ENCODE results near the gene HOXD11.

The HOXD11 gene

DNA sequence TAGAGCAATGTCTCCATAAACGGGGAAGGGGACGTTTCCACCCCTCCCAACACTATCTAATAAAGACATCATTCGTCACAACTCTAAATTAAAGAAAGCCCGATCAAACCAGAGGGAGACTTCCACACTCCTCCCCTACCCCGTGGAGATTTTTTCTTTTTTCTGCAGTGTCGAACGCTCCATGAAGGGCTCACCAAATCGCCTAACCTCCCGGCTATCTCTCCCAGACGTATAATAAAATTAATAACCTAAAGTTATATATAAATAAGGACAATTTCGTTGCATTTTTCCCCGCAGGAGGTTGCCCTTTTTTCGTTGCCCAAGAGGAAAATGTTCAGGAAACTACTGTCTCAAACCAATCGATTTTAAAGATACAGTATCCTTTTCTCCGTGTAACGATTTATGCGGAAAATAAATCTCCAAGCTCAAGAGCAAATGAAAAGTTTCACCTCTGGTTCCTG is 25.7 kb upstream of the HOXD11 start:
- DNase-seq (ENCODE audit: low read depth in 1 of 2, low spot score in 1 of 2), result no peak

DNA sequence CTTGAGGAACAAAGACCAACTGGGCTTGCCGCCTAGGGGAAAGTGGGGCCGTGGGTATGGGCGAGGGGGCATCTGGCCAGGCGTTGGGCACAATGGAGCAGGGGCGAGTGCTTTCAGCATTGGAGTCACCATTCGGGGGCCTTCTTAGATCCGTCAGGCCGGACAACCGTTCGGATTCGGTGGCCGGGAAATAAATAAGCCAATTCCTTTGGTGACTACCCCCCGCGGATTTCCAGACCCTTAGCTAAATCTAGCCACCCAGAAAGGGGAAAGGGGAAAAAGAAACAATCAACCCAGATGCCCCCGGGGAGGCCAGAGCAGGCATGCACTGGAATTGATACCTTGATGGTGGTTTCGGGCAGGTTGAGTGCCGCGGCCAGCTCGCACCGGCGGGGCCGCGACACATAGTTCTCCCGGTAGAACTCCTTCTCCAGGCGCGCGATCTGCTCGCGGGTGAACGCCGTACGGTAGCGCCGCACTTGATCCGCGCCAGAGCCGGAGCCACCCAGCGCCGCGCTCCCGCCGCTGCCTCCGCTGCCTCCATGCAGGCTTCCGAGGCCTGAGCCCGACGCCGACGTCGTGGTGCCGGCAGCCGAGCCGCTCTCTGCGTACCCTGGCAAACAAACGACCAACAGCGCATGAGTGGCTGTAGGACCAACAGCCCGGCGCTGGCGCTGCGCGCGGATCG is 25.1 kb upstream of the HOXD11 start:
- DNase-seq (ENCODE audit: low read depth in 1 of 2, low spot score in 1 of 2), result no peak

DNA sequence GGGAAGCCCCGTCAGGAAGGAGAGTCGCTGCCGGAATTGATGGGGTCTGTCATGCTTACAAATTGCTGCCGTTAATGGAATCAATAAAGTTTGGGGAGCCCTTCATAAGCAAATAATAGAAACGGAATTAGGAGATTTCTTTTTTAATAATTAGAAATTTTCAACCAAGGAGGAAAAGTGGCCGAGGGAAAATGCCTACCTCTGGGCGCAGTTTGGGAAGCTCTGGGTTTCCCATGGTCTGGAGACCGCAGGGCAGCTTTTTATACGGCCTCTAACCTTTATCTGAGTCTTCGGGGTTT is 24.6 kb upstream of the HOXD11 start:
- DNase-seq (ENCODE audit: low read depth in 1 of 2, low spot score in 1 of 2), result no peak

DNA sequence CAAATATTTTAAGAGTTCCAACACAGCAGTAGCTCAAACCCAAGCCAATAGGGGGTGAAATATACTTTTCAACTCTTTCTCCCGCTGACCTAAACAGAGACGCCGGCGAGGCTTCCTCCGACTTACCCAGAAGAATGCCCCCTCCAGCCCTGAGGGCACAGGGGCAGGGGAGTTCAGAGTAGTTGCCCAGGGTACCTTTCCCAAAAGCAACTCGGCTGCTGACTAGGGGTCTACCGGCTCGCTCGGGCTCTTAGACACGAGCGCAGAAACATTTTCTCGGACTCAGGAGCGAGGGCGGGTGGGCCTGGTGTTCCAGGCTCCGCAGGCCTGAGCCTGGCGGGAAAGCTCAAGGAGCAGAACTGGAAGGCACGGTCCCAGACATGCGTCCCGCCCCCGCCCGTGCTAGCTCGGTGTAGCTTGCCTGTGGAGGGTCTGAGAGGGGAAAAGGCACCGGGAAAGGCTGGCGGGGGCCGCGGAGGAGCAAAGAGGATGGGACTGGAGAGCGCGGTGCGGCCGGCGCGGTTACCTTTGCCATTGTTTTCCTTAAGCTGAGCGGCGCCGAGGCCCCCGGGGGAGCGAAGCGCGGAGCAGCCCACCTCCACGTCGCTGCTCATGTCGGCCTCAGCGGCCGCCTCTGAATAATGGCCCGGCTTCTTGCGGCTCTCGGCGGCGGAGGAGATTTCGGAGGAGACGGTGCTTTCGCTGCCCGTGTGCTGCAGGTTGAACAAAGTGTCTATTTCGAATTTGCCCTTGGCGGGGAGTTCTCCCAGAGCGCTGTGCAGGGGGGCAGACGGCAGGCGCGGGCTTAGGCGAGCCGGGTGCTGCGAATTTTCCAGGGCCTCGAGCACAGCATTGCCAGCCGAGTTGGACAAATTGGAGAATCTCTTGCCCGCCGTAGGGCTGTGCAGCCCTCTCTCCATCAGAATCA is 24.0 kb upstream of the HOXD11 start:
- DNase-seq (ENCODE audit: low read depth in 1 of 2, low spot score in 1 of 2), result no peak

DNA sequence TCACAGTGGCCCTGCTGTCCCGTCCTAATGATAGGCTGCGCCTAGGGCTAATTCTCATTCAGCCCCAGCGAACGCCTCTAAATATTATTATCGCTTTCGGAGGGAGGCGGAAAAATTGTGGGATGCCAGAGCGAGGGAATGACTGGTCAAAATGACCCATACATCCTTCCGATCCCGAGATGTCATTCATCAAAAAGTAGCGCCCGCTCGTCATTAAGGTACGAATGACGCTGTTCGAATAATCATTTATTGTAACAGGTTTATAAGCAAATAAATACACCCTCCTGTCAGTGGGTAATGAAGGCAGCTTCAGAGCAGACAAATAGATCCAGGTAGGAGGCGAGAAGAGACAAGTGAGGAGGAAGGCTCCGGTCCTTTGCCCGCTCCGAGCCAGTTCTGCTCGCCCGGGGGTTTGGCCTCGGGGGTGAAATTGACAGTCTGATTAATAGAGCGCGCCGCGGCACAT is 23.3 kb upstream of the HOXD11 start, which contains the start of gene EVX2:
Gene EVX2 (minus strand): TSS at position 167 of the 466 bp plus-strand sequence. CDS start 186 bp downstream, outside the sequence.
- no peak for DNase-seq (ENCODE audit: low read depth in 1 of 2, low spot score in 1 of 2)

DNA sequence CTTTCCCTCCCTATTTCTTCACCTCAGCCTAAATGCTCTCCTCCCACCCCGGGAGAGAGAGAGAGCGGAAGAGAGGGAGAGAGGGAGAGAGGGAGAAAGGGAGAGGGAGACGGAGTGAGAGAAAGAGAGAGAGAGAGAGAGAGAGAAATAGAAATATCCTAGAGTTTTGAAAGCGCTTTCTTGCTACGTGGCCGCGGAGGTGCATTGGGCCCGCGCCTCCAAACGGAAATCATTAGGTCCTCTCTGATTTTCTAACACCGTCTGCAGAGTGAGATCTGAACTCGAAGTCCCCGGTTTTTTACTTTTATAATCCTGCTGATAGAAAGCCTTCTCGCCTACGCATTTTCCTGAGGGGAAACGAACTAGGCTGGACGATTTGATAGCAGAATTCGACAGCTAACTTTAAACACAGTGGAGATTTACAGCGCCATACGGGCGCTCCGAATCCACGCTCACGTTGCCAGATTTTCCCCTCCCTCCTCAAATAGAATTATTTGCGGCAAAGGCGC is 22.4 kb upstream of the HOXD11 start:
- no peak for DNase-seq (ENCODE audit: low read depth in 1 of 2, low spot score in 1 of 2)

DNA sequence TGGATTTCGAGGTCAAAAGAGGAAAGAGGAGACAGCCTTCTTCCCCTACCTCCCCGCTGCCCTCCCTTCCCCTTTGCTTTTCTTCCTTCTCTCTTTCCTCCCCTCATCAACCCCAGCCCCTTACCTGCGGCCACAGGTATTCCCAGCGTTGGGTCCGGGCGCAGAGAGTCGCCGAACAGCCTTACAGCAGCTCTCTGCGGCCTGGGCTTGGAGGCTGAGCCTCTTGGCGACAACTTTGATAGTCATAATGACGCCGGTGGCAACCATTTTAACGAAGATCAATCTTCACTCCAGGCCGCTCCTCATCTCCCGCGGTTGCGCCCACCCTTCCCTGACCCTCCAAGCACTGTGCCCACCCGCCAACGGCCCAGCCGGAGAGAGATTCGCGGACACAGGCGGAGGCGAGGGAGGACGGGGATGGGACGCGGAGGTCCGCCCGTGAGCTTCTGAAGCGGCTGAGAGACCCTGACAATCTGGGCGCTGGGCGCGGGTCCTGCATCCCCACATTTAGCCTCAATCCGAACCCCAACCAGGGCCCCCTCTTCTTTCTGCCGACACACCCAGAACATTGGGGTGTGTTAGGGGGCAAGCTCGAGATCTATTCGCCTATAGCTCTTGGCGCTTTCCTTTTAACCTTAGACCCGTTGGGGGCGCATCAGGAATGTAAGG is 21.8 kb upstream of the HOXD11 start:
- no peak for DNase-seq (ENCODE audit: low read depth in 1 of 2, low spot score in 1 of 2)

DNA sequence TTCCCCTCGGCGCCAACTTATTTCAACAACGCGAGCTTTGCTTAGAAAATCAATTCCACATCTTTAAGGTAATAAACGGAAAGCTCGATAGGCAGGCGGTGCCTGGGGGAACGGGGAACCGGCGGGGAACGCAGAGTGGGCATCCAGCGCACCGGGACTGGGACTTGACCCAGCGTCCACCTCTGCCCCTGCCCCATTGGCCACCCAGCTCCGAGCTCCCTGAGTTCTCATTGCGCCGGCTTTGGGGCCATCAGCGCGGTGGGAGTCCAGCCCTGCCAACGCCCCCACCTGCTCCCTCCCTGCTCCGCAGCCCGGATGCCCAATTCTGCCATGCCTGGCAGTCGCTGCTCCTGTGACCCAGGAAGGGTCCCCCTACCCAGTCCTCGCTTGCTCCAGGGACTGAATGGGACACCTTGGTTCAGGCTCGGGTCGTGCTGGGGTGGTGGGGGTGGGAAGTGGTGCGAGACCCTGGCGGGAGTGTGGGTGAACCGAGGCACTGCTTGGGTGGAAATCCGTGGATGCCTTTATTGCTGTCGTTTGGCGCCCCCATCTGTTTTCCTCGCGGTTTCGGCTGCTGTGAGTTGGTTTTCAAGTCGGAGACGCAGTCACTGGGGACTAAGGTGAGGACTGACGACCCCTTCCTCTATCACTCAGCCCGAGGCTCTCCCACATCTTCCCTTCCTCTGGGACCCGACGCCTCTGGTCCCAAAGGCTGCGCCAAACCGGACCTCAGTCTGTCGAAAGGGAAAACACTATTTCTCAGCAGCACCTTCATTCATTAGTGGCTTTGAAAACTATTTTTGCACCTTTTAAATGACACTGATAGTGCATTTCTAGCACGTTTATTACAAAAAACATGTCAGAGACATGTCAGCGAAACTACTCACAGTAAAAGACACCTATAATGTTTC is 21.0 kb upstream of the HOXD11 start:
- DNase-seq (ENCODE audit: low read depth in 1 of 2, low spot score in 1 of 2), result no peak

DNA sequence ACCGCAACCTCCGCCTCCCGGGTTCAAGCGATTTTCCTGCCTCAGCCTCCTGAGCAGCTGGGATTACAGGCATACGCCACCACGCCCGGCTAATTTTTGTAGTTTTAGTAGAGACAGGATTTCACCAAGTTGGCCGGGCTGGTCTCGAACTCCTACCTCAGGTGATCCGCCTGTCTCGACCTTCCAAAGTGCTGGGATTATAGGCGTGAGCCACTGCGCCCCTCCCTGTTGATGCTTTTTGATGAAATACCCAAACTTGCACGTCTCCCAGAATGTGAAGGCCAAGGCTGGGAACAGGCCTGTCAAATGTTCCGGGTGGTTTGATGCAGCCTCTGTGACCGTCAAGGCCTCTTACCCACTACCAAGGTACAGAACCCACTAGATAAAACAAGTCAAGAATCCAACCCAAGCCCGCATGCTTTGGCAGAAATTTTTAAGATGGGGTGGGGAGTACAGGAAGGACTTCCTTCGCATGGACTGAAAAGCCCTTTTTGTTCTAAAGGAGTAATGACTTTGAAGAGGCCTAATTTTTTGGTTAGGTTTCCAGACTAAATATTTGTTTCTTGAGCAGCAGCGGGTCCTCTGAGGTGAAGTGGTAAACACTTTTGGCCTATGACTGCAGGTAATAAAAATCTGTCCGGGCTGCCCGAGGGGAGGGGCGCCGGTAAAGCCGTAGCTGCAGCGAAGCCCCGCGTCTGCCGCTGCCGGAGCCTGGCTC is 19.6 kb upstream of the HOXD11 start:
- DNase-seq (ENCODE audit: low read depth in 1 of 2, low spot score in 1 of 2), result no peak

DNA sequence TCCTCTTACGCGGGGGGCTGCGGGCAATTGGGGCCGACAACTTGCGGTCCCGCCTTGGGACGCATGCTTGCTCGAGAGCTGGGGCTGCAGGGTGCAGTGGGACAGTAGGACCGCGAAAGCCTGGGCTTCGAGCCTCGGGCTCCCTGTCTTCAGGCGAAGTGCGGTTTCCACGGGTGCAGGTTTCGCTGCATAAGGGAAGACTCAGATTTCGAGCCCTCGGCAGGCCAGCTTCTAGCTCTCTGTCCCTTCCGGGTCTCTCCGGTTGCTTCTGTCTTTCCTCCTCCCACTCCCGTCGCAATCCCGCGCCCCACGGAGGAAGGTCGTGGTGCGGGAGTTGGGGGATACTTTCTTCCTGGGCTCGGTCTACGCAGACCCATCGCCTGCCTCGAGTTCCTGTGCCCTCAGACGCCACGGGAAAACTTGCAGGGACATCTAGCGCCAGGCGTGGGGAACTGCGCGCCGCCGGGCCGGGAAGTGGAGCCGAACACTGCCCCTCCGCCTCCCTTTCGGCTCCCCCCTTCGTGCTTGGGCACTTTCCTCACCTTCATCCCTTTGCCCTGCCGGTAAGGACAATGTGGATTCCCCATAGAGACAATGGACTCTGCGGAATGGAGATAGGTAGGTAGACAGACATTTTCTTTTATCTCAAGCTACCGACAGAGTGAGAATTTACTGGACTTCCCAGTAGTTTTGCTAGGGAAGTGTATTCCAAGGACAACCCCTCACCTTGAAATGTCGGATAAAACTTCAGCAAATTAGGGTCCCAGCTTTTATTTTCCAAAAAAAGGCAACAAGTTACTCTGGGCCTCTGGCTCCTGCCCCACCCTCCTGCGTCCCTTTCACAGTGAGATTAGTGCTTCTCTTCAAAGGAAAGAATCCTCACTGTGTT is 18.8 kb upstream of the HOXD11 start:
- DNase-seq (ENCODE audit: low read depth in 1 of 2, low spot score in 1 of 2), result no peak

DNA sequence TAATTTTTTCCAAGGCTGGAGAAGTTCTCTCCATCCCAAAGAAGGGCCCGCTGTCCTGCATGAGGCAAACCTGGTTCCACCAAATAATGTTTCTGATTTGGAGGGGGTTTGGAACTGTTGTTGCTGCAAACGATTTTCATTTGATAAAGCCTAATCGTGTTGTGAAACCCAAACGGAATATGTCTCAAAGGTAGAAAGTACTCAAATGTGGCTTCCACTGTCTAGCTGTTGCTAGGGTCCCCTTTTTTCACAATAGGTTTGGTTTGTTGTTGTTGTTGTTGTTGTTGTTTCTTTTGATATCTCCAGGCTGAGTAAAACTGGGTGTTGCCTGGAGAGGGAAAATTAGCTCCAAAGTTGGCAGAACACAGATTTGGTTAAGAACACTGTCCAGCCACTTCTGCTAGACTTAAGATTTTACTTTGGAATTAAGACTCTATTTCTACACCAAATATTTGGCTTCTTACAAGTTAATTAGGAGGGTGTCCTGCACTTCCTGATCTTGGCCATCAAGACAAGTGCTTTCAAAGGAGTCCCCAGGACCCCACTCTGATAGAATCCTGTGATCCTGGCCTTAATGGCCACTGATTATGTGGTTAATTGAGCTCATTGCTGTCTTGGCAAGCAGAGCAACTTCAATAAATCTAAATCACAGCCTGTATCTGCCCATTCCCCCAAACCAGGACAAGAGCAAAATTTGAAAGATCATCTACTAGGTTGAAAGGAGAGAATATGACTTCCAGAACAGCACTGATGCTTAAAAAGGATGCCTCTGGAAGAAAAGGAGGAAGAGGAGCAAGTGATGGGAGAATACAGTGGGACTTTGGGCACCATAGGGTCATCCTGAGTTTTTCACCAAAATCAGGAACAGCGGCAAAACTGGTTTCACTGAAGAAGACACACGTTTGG is 17.9 kb upstream of the HOXD11 start:
- no peak for DNase-seq (ENCODE audit: low read depth in 1 of 2, low spot score in 1 of 2)

DNA sequence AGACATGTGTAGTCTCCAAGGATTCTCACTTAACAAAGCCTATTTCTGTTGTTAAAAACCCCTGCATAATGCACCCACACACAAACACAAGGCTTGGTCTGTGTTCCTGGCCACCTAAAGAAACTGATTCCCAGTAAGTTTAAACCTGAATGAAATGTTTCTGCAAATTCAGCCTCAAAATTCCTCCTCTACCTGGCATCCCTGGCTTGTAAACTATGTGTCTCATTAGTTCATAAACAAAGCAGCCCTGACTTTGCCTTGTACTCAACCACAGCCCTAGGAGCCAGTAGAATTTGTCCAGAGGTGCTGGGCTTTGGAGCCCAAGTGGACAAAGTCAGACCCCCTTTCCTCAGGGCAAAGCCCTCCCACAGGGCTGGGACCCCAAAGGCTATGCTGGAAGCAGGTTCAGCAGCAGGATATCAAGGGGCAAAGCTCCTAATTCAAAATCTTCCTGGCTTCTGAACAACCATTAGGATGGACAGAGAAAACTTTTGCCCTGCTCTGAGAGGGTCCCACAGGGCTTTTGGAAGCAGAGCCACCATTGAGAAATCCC is 17.2 kb upstream of the HOXD11 start:
- no peak for DNase-seq (ENCODE audit: low read depth in 1 of 2, low spot score in 1 of 2)

DNA sequence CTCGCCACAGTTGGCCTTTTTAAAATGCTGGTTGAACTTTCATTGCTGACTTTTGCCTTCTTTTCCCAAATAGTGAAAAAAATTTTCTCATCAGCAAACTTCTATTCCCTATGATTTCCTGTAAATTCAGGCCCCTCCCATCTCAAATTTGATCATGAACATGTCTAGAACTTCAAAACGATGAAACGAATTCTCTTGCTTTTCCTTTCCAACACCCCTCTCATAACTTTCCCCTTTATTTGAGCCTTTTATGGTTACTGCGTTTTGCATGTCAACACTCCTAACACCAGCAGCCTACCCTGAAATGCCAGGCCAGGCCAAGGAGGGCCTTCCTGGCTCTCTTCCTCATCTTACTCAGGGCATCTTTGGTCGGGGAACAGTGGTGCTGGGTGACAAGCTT is 16.2 kb upstream of the HOXD11 start:
- DNase-seq (ENCODE audit: low read depth in 1 of 2, low spot score in 1 of 2), result no peak

DNA sequence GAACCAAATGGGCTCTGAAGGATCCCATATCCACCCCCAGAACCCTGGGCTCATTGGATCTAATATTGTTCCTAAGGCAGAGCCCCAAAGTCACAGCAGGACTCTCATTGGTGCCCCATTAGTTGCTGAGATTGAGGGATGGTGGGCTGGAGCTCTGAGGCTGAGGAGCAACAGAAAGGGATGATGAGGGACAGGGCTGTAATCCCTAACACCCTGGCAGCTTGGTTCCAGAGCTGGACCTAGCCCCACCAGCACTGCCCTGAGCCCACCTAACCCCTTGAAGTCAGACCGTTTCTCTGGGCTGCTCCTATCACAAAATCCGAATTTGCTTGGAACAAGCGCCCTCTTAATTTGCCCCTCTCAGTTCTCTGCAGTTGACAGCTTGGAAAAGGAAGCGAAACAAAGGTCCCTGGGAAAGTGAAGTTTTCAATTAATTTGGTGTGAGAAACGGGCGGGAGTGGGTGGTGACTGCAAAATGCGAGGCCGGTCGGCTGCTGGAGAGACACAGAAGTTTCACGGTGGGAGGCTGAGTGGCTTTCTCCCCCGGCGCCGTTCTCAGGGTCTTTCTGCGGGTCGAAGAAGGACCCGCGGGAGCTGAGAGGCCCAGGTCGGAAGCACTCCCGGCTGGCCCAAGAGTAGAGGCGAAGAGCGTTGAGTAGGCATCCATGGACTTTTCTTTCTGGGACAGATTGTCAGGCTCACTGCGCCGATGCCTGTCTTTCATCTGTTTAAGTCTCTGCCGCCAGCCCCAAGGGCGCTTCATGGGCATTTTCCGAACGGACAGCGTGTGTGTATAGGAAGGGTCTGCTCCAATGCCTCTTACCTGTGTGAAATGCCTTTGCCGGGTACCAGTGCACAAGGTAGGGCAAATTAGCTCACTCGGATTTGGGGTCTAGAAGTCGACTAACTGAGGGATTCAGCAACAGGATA is 15.5 kb upstream of the HOXD11 start:
- no peak for DNase-seq (ENCODE audit: low read depth in 1 of 2, low spot score in 1 of 2)

DNA sequence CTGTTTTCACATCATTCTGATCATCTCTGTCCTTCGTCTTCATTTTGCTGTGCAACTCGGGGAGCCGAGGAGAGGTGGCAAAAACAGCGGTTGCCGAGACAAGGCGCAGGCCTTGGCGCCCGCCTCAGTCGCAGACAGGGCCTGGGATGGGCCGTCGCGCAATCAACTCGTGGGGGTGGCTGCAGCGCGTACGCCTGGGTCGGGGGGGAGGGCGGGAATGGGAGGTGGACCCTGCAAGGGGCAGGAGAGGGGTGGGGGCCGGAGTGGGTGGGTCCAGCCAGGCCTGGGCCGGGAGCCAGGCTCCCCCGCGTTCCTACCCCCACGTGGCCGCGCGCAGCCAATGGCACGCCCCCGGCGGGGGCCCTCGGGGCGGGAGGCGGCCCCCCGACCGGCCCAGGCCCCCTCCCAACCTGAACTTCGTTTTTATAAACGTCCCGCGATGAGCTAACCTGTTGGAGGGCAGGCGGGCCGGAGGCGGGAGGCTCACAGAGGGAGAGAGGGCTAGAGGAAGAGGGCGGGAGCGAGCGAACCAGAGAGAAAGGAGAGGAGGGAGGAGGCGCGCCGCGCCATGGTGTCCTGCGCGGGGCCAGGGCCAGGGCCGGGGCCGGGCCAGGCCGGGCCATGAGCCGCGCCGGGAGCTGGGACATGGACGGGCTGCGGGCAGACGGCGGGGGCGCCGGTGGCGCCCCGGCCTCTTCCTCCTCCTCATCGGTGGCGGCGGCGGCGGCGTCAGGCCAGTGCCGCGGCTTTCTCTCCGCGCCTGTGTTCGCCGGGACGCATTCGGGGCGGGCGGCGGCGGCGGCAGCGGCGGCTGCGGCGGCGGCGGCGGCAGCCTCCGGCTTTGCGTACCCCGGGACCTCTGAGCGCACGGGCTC is 14.6 kb upstream of the HOXD11 start, which contains the start of gene HOXD13:
Gene HOXD13 (plus strand): TSS at position 452 of the 875 bp plus-strand sequence. CDS start 170 bp downstream, at position 622.
- no peak for DNase-seq (ENCODE audit: low read depth in 1 of 2, low spot score in 1 of 2)
